ENCODE results near the gene CDK8.

CDK8 gene

DNA sequence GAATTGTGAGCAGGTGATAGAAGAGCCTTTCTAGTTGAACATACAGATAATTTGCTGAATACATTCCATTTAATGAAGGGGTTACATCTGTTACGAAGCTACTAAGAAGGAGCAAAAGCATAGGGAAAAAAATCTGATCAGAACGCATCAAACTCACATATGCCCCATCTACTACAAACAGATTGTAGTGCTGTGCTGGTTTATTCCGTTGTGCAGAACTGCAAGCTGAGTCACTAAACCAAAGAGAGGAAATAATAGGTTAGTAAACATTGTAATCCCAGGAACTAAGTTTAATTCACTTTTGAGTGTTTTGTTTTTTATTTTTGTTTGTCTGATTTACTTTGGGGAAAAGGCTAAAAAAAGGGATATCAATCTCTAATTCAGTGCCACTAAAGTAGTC, 136.3 kb downstream of the CDK8 start:
- FAIRE-seq, result no peak

DNA sequence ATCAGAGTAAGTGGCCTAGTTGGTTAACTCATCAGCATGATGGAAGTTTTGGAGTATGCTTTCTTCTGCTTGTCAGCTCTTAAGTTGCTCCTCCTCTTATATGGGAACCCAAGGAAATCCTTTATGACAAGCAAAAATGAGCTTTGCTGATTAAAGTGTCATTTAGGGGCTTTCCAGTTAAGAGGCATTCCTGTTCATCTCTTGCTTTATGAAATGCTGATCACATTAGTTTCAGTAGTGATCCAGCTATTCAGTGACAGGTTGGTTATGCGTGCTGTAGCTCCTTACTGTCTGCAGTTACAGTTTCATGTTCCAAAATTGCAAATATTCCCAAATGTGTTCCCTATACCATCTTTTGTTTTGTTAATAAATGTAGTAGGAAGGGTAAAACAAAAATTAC, 146.6 kb downstream of the CDK8 start:
- no peak for FAIRE-seq

DNA sequence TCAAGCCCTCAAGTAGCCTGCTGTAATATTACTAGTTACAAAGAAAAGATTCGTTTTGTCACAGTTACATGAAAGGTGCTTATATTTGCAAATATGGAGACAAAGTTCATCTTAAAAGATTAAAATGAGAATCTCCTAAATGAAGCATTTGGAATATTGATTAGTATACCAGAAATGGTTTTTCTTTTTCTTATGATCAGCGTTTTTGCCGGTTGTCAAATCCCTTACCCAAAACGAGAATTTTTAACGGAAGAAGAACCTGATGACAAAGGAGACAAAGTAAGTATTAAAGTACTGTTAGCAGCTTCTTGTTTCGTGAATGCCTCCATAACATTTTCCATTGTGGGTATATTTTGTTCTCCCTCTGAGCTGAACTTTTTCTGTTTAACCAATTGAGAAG, 147.1 kb downstream of the CDK8 start:
- FAIRE-seq, result no peak

DNA sequence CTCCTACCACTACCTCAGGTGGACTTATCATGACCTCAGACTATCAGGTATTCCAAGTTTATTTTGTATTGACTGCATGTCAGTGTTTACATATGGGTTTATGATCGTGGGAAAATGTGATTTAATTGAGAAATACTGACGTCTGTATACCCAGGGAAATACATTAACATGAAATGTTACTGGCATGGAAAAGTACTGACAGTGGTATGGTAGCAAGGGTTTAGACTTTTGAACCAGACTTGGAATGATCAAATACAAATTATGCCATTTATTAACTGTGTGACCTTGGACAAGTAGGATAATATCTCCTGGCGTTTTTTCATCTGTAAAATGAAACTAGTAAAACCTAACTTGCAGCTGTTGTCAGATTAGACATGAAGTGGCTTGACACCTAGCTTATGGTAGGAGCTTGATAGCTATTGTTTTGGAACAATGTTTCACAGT, 147.7 kb downstream of the CDK8 start:
- no peak for FAIRE-seq

DNA sequence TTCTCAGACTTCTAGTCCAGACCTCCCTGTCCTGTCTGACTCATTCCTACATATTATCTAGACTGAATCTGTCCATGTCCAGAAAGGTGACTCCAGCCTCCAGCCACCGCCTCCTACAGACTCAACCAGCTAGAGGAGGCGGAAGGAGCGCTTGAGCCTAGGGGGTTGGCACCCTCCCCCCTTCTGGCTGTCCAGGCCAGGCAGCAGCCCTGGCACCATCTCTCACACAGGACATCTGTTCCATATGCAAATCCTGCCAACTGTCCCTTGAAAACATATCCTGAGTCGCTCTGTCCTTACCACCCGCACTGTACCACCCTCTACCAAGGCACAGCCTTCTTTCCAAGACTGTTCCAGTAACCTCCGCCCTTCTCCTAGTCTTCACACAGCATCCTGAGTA, 152.9 kb downstream of the CDK8 start:
- no peak for FAIRE-seq

DNA sequence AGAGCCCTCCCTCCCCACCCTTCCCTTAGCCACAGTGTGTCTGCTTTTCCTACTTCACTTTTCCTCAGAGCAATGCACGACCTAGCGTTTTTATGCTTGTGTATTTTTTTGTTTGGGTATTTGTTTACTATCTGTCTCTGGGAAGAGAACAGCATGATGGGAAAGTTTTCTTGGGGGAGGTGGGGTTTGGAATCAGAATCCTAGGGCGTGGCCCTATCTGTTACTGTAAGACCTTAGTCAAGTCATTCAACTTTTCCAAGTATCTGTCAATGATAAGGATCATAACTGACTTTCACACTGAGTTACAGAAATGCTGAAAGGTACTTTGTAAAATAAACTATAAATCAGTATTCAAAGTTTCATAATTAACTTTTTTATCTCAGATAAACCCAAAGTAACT, 157.3 kb downstream of the CDK8 start:
- FAIRE-seq, result no peak

DNA sequence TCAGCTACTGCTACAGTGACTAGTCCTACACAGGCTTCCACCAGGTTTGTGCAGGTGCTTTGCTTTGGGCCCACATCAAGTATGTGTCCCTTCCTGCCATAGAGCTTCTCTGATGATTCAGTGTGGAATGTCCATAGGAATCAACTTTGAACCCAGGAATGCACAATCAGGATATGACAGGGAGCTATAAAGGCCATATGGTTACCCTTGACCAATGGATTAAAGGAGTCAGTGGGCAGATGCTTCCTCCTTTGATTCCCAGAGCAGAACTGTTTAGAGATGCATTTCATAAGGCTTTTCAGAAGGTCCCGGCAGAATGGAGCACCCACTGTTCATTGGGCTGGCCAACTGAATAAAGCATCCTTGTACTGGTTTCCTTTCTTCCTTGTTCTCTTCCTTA, 158.3 kb downstream of the CDK8 start:
- no peak for FAIRE-seq

DNA sequence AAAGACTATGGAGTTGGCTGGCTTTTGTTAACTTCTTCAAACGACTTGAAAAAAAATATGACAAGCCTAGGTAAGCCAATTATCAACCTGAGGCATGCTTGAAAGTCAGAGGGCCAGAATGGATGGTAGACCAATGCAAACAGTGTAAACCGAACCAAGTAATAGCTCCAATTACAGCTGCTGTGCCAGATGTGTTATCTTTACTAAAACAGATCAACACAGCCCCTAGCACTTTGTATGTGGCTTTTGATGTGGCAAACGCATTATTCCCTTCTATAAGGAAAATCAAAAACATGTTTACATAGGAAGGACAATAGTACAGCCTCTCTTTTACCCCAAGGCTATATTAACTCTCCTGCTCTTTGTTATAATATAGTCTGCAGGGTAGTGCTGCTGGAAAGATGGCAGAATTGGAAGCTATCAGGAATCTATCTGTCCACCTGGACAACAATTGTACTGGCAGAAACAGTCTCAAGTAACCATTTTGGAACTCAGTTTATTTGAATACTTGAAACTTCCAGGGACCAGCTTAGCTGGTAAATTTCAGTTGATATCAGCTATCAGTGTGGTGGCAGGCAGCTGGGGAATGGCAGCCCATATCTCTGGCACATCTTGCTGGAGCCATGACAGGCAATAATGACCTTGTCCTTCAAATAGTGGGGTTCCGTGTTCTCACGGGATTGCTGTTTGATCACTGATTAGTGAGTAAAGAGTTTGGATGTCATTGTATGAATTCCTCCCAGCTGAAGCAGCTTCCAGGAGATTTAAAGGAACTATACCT, 159.2 kb downstream of the CDK8 start:
- FAIRE-seq, result no peak

DNA sequence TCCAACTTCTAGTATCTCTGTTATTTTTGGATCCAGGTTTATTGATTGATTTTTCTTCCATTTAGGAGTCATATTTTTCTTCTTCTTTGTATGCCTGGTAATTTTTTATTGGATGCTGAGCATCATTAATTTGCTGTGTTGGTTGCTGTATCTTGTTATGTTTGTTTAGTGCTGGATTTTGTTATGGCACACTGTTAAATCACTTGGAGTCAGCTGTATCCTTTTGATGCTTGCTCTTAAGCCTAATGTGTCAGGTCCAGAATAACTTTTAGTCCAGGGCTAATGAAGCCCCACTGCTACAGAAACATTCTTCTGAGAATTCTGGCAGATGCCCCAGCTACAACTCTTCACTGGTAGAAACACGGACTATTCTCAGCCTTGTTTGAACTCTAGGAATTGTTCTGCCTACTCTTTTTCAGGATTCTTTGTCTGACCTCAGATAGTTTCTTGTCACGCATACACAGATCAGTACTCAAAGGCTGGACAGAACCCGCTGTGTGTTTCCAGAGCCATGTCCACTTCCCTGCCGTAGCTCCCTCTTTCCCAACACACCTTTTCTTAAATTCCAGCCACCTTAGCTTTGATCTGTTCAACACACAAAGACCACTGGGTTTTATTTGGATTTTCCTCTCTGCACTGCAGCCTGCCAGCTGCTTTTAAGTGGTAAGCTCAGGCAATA, 166.5 kb downstream of the CDK8 start:
- FAIRE-seq, result no peak

DNA sequence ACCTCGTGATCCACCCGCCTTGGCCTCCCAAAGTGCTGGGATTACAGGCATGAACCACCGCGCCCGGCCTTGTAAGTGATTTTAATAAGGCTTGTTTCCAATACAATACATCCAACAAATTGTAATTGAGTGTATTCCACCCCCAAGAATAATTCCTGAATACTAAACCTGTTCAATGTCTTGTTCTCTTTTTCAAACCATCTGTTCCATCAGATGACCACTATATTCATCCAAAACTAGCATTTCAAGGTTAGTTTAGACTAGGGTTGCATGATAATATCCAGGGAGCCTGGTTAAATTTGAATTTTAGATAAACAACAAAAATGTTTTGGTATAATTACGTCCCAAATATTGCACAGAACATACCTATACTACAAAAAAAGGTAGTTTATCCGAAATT, 168.1 kb downstream of the CDK8 start:
- FAIRE-seq, result no peak

DNA sequence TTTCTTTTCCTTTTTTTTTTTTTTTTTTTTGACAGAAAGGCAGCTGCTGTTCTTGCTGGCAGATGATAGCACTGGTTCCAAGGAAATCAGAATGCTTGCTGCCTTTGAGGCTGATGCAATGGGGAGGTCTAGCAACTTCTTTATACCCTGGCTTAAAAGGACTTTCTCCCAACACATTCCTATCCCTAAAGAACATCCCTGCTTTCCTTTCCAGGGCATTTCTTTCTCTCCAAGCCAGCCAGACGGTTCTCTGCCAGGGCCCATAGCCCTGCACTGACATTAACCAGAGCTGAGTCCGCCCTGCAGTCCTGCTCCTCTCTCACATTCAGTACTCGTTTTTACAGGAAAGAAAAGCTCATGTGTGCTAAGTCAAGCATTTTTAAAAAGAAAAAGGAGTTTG, 169.7 kb downstream of the CDK8 start:
- no peak for FAIRE-seq

DNA sequence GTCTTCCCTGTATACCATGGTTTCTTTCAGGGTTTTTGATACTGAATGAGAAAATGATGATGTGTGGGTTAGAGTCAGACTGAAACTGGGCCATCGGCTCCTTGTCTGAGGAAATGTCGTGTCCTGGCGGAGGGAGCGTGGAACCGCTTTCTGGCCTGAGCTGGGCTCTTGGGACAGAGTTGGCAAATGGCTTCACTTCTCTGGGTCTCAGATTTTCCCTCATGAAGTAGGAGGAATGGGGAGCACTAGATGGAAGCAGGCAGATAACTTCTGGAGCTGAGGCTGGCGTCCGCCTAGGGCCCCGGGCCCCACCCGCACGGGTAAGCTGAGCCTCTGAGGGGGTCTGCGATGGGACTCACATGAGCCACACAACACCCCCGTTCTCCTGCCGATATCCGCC, 170.3 kb downstream of the CDK8 start:
- no peak for FAIRE-seq

DNA sequence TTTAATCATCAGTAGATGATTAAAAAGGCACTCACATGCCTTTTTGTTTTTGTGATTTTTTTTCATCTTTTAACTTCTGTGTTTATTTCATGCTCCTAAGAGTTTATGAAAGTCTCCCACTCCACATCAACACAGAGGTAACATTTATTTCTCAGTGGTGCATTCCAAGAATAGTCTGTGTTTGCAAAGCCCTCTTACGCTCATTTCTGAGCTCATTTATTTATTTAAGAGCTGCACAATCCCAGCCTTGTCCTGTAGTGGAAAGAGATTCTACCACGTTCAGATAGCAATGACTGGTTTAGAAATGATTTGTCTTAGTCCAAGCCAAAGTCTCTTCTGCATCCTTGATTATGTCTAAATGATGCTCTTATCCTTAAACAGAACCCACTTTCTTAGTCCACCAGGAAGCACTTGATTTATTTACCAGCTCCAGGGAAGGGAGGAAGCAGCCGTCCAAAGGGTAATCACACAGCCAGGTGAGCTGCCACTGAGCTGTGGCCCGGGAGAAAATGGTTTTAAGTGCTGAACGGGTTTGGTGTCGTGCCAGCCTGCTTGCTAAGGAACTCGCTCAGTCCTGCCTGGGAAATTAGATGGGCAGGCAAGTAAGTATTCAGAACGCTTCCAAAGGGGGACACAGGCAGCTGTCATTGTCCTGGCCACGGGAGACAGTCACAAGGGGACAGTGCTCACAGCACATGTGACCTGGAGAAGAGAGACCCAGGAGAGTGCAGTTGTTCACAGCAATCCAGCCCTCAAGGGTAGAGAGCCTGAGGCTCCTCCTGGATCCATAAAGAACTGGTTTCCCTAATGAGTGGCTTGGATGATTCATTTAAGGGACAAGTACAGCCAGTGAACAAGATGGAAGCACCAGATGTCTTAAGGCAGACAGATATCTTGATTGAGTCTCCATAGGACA, 171.8 kb downstream of the CDK8 start:
- no peak for FAIRE-seq

DNA sequence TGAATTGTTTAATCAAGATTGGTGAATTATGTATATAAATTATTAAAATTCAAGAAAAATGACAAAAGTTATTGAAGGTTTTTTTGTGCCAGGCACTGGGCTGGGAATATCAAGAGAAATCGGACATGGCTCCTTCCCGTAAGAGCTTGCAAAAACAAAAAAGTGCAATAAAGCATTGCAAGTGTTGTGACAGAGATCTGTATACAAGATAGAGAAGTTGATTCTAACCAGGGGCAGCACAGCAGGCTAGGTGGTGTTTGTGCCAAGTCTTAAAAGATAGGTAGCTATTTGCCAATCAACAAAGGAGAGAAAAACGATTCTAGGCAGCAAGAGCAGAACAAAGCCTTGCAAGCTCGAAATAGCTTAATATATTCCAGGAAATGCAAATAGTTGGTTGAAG, 179.8 kb downstream of the CDK8 start:
- FAIRE-seq, result no peak

DNA sequence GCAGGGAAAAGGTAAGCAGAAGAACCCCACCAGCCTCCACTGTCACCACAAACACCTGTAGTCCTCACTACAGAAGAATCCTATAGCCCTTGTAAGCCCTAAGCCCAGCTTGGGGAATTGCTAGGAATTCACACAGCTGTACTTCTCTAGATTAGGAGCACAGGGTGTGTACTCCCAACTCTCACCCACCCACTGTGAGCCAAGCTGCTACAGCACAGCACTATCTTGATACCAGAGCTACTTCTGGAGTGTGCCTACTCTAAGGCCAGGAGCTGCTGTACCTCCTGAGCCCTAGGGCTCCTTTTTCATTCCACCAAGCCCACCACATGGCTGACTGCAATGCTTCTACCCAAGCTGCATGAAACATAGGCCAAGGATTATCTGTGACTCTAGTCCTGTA, 181.2 kb downstream of the CDK8 start:
- no peak for FAIRE-seq

DNA sequence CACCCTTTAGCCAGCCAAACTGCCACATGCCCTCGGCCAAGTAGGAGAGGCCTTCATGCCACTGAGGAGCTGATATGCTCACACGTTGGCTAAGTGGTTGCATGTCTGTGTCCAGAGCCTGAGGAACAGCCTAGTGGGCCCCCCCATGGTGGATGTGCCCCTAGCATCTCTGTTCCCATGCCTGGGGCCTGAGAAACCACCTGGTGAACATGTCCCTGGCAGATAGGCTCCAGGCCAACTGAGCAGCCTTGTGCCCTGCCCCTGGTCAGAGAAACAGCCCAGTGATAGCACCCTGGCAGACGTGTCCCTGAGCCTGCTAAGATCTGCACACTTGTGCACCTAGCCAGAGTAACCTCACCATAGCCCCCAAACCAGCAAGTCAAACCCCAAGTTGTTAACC, 181.7 kb downstream of the CDK8 start:
- no peak for FAIRE-seq

DNA sequence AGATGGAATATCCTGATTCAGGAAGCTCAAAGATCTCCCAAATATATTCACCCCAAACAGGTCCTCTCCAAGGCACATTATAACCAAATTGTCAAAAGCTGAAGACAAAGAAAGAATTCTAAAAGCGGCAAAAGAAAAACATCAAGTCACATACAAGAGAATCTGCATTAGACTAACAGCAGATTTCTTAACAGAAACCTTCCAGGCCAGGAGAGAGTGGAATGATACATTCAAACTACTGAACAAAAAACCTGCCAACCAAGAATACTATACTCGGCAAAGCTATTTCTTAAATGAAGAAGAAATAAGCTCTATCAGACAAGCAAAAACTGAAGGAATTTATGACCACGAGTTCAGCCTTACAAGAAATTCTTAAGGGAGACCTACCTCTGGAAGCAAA, 183.0 kb downstream of the CDK8 start:
- FAIRE-seq, result no peak

DNA sequence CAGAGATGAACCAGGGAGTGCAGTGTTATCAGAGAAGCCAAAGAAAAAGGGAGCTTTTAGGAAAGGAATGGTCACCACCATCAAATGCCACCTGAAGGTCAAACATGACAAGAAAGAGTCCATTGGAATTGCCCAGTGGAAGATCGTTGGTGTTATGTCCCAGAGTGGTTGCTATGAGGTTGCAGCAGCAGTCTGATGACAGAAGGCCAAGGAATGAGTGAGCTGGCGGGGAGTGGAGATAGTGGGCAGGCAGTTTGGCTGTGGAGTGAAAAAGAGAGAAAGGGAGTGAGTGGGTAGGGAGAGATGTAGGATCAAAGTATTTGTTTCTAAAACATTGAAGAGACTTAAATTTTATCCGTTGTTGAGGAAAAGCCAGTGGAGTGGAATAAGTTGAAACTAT, 186.2 kb downstream of the CDK8 start:
- no peak for FAIRE-seq

DNA sequence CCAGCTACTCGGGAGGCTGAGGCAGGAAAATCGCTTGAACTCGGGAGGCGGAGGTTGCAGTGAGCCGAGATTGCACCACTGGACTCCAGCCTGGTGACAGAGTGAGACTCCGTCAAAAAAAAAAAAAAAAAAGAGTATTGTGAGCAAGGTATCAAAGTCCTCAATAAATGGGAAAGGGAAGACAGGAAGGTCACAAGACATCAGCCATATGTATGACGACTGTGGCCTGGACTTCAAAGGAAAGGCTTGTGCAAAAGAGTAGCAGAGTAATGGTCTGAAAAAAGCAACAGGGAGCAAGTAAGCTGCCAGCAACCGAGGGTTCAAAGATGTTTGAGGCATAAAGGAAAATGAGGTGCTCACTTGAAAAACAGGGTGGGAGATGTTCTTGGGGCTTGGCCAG, 187.5 kb downstream of the CDK8 start:
- no peak for FAIRE-seq

DNA sequence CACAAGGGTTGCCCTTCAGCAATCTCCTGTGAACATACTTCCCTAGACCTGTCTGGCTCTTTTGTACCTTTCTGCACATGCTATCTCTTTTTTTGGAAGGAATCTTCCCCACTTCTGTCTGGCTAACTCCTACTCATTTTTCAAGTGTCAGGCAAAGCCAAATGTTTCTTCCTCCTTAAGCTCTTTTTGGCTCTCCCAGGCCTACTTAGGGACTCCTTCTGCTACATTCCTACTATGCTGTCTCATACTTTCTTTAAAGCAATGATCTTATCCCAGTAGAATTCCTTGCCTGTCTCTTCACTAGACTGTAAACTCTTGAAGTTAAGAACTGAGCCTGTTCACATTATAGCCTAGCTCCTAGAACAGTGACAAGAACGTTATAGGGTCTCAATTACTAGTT, 188.6 kb downstream of the CDK8 start:
- FAIRE-seq, result no peak

DNA sequence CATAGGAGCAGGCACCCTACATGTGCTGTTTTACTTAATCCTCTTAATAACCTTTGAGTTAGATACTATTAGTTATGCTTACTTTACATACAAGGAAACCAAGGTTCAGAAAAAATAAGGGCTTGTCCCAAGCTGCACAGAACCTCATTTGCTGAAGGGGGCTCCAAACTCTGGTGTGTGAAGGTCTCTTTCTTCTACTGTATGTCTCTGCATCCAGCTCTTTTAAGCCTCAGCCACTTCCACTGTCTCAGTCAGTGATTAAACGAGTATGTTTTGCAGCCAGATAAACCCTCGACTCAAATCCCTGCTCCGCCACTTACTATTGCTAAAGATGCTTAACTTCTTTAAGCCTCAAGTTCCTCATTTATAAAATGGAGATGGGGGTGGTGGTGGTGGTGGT, 191.2 kb downstream of the CDK8 start:
- no peak for FAIRE-seq

DNA sequence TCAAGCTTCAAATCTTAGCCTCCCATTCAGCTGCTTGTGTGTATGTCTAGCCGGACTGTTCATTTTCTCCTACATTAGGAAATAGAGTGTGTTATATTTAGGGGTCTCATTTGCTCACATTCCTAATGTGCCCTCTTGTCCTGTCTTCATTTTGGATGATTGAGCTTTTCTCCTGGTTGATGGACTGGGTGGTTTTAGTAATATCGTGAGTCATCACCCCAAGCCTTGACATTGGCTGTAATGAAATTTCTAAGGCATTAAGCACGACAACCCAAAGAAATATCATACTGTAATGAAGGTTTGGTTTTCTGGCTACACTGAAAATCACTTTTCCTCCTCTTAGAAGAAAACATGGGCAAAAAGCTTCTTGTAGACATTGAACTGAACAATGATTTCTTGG, 192.8 kb downstream of the CDK8 start:
- no peak for FAIRE-seq

DNA sequence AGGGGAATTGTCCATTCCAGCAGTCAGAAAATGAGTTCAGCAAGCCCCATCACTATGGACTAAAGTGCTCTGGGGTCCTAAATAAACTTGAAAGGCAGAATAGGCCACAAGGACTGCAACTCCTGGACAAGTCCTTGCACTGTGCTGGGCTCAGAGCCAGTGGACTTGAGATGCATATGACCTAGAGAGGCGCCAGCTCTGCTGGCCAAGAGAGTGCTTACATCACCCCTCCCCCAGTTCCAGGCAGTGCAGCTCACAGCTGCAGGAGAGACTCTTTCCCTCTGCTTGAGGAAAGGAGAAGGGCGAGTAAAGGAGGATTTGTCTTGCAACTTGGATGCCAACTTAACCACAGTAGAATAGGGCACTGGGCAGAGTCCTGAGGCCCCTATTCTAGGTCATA, 194.1 kb downstream of the CDK8 start:
- FAIRE-seq, result no peak
